GM12878 (cell line): ENCODE results near the gene MST1. TPM values are rescaled to one million over a fixed set of nuclear protein-coding genes. Genes with fewer than 3 reads are reported as not detected.

Source experiments
- ATAC-seq: fragments of 200-7000 bp; cut with Tn5 transposase; 3 replicates; pipeline ENCODE4 v1.9.1; 2020; ENCODE audit warnings: mild to moderate bottlenecking, moderate library complexity
- BruUV-seq: library from RNA; stranded (reverse); fragments of 400-500 nt; replicated peaks from 2 replicates; lab custom pipeline; 2021; lab: Mats Ljungman, UMichigan
- CTCF ChIA-PET: fragments of 300-600 bp; sonication (Branson Sonifier 250); formaldehyde crosslinking; extraction: SDS; loops from one replicate; lab custom pipeline; 2021; ENCODE audit warnings: inconsistent platforms; lab: Yijun Ruan, JAX
- POLR2A ChIA-PET: fragments of 350-600 bp; formaldehyde crosslinking; extraction: SDS; loops from one replicate; lab custom pipeline; 2021; ENCODE audit warnings: inconsistent platforms; lab: Charles Lee
- RAD21 ChIA-PET: fragments of 300-600 bp; sonication (Branson Sonifier 250); formaldehyde crosslinking; loops from one replicate; lab custom pipeline; 2023; ENCODE audit warnings: antibody characterized with exemption; ENCODE audit not compliant: unreplicated experiment; lab: Charles Lee
- SMC1A ChIA-PET: fragments of 300-600 bp; sonication (Branson Sonifier 250); formaldehyde crosslinking; loops from one replicate; lab custom pipeline; 2023; ENCODE audit not compliant: unreplicated experiment, uncharacterized antibody; lab: Charles Lee
- DNase-seq: peaks from one replicate; pipeline ENCODE4 v3.0.0-alpha.2; 2011; ENCODE audit warnings: low read depth, low spot score
- FAIRE-seq: peaks from 3 replicates; lab custom pipeline; 2011; peaks lifted over from hg19 to GRCh38; lab: Jason Lieb, UNC
- H2AFZ ChIP-seq: 2 replicates; pipeline ENCODE4 v1.6.0; 2011; ENCODE audit warnings: low read depth, low read length, control low read depth; ENCODE audit not compliant: control insufficient read depth
- H3K27ac ChIP-seq: 2 replicates; pipeline ENCODE4 v1.5.1; 2011; ENCODE audit warnings: control low read depth; ENCODE audit not compliant: control insufficient read depth, insufficient read depth
- H3K27me3 ChIP-seq, 2 experiments: replicated peaks in 1 of 2; 2 replicates each; pipeline versions ENCODE4 v1.6.0 to v1.6.1; 2011; ENCODE audit warnings: low read length in 1 of 2; ENCODE audit not compliant: control insufficient read depth in 2 of 2, insufficient read depth in 2 of 2
- H3K36me3 ChIP-seq, 2 experiments: 2 replicates each; pipeline ENCODE4 v1.5.1; 2011; ENCODE audit warnings: low read length in 1 of 2; ENCODE audit not compliant: control insufficient read depth in 2 of 2, insufficient read depth in 2 of 2
- H3K4me1 ChIP-seq: 2 replicates; pipeline ENCODE4 v1.6.1; 2011; ENCODE audit warnings: mild to moderate bottlenecking, low read length, moderate library complexity, mixed read lengths; ENCODE audit not compliant: control insufficient read depth, insufficient read depth
- H3K4me2 ChIP-seq: 2 replicates; pipeline ENCODE4 v1.6.0; 2011; ENCODE audit warnings: control low read depth; ENCODE audit not compliant: control insufficient read depth, insufficient read depth
- H3K4me3 ChIP-seq: fragments of 200-600 bp; sonication (generic); 2 replicates; pipeline ENCODE4 v1.5.1; 2016
- H3K79me2 ChIP-seq: 2 replicates; pipeline ENCODE4 v1.6.0; 2011; ENCODE audit warnings: low read length; ENCODE audit not compliant: control insufficient read depth, insufficient read depth
- H3K9ac ChIP-seq: 2 replicates; pipeline ENCODE4 v1.8.0; 2011; ENCODE audit warnings: low read length, control low read depth, mixed read lengths; ENCODE audit not compliant: control insufficient read depth, insufficient read depth
- H3K9me3 ChIP-seq: replicated peaks from 3 replicates; pipeline ENCODE4 v1.5.1; 2011; ENCODE audit warnings: mild to moderate bottlenecking, low read length; ENCODE audit not compliant: control insufficient read depth, insufficient read depth
- H4K20me1 ChIP-seq: 2 replicates; pipeline ENCODE4 v1.6.0; 2011; ENCODE audit not compliant: control insufficient read depth, insufficient read depth
- EP300 ChIP-seq, 2 experiments: fragments of 150-350 bp in 1 of 2; IDR thresholded peaks; 2 replicates each; pipeline ENCODE4 v1.6.1; 2011 to 2012; ENCODE audit warnings: low read depth in 2 of 2, low read length in 2 of 2, borderline replicate concordance in 1 of 2, improper control_type of control experiment in 1 of 2, inconsistent platforms in 1 of 2; ENCODE audit not compliant: control insufficient read depth in 1 of 2
- KAT2A ChIP-seq: conservative IDR thresholded peaks from 2 replicates; pipeline ENCODE4 v1.6.1; 2011; ENCODE audit warnings: low read depth, low read length; ENCODE audit not compliant: control insufficient read depth
- MYB ChIP-seq: fragments of 150-350 bp; IDR thresholded peaks from 2 replicates; pipeline ENCODE4 v1.6.1; 2014; ENCODE audit warnings: mild to moderate bottlenecking, low read depth, low read length, borderline replicate concordance
- MYC ChIP-seq: IDR thresholded peaks from 2 replicates; pipeline ENCODE4 v1.6.1; 2011; ENCODE audit warnings: mild to moderate bottlenecking, low read length, moderate library complexity, inconsistent platforms; ENCODE audit not compliant: insufficient read depth, insufficient replicate concordance, insufficient read length, severe bottlenecking
- NBN ChIP-seq: fragments of 450-650 bp; IDR thresholded peaks from 2 replicates; pipeline ENCODE4 v1.6.1; 2016
- PAX8 ChIP-seq: fragments of 450-650 bp; IDR thresholded peaks from 2 replicates; pipeline ENCODE4 v1.6.1; 2017; ENCODE audit warnings: mild to moderate bottlenecking, moderate library complexity
- POLR2AphosphoS5 ChIP-seq: IDR thresholded peaks from 2 replicates; pipeline ENCODE4 v1.6.1; 2011; ENCODE audit warnings: mild to moderate bottlenecking, low read length, inconsistent platforms
- RELA ChIP-seq: fragments of 450-650 bp; IDR thresholded peaks from 2 replicates; pipeline ENCODE4 v1.8.0; 2014; ENCODE audit warnings: borderline replicate concordance; ENCODE audit not compliant: partially characterized antibody
- SRF ChIP-seq, 2 experiments: IDR thresholded peaks; 2 replicates each; pipeline ENCODE4 v1.6.1; 2011; ENCODE audit warnings: low read depth in 2 of 2, low read length in 2 of 2, mild to moderate bottlenecking in 1 of 2, moderate library complexity in 1 of 2
- TARDBP ChIP-seq: IDR thresholded peaks from 2 replicates; pipeline ENCODE4 v1.6.1; 2016; ENCODE audit warnings: borderline replicate concordance
- YY1 ChIP-seq: IDR thresholded peaks from 2 replicates; pipeline ENCODE4 v1.6.1; 2011; ENCODE audit warnings: low read depth, mild to moderate bottlenecking, low read length
- WGBS: methylation state at CpG from one replicate; pipeline ENCODE4 v1.1.6; 2016; ENCODE audit warnings: low lambda C conversion rate; ENCODE audit not compliant: insufficient replicate concordance, insufficient coverage; ENCODE audit errors: missing lambda C conversion rate; 5-methylcytosine and 5-hydroxymethylcytosine counted together
- in situ Hi-C: fragments of 300-500 bp; cut with MboI; formaldehyde crosslinking; loops from 9 replicates; pipeline ENCODE4 v1.14.3; 2018; ENCODE audit warnings: mixed read lengths
- intact Hi-C: fragments of 100-400 bp; cut with micrococcal nuclease; formaldehyde crosslinking; loops from one replicate; pipeline ENCODE4 v1.14.2; 2022; ENCODE audit not compliant: unreplicated experiment
- polyA plus RNA-seq, 11 experiments: library from polyadenylated mRNA; depleted of rRNA in 4 of 11; unstranded in 6 of 11; stranded (reverse) in 5 of 11; fragments of >200 nt; fragmentation: Nextera tagmentation in 4 of 11; fragmentation: Illumina TruSeq in 1 of 11; extraction: Ambion mirVana in 4 of 11; extraction: Trizol in 1 of 11; gene quantifications; 1 replicate in 1 of 11; 2 replicates in 10 of 11; pipeline versions ENCODE4 v1.2.1 to v1.2.3, GENCODE V29; 2011 to 2016; ENCODE audit warnings: inconsistent platforms in 2 of 11, missing spikeins in 2 of 11, low read depth in 1 of 11
- total RNA-seq, 4 experiments: library from RNA; depleted of rRNA in 3 of 4; stranded (reverse); fragments of >200 nt in 3 of 4; fragmentation: Illumina TruSeq in 1 of 4; extraction: Trizol in 1 of 4; gene quantifications; 2 replicates each; pipeline versions ENCODE4 v1.2.1 to v1.2.3, GENCODE V29; 2013 to 2021
- TF ChIP-seq, protein P1 (sequence below): IDR thresholded peaks from 2 replicates; pipeline ENCODE4 v1.6.1; 2012; ENCODE audit warnings: mild to moderate bottlenecking, low read depth, low read length
- TF ChIP-seq, protein P2 (sequence below): IDR thresholded peaks from 2 replicates; pipeline ENCODE4 v1.6.1; 2012; ENCODE audit warnings: low read length, inconsistent platforms
- TF ChIP-seq, protein P3 (sequence below): fragments of 450-650 bp; IDR thresholded peaks from 2 replicates; pipeline ENCODE4 v1.6.1; 2017; ENCODE audit warnings: borderline replicate concordance

Gene MST1
- total and polyA plus RNA-seq, 10 of the 15 experiments (the other 5 are each of a cell fraction or from before 2014, with no cell fraction given) = 1.2 to 25.5 (median 4.1) TPM

DNA sequence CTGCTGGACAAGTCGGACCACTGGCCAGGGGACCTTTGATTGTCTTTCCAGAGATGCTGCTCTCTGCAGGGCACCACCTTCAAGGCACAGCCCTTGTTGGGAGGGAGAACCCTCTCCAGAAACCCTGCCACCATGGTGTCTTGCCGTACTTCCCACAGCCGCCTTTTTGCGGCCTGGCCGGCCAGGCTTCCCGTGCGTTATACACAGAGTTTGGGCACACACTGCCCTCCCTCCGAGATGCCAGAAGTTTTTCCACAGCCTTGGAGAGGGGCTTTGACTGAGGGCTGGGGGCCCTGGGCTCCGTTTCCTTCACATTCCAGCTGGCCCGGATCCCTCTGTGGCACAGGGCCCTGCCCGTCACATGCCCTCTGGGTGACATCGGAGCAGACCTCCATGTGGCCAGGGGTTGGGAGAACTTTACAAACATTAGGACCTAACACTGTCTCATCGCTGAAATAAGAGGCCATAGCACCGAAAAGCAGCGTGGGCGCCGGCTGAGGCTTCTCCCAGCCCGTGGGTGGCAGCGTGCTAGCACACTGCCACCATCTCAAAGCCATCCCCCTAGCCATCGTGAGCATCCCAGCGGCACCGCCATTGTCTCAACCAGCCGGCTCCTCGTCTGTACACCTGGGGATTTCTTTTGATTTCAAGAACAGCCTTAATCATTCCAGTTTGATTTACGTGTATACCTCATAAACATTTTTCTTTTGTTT is 21.4 kb downstream of the MST1 start:
- ChIA-PET SMC1A (no interaction called here), RAD21 (no interaction called here), POLR2A (no interaction called here), CTCF (interaction anchor here (1.0 kb wide), 1 partner anchor 128 kb away, joined by 3 read pairs; no protein-coding TSS in a partner anchor)
- intact Hi-C loops = no loop called here
- Histone ChIP-seq H3K79me2 (no peaks in the 10 kb centered on the region), H3K4me3 (no peak overlapping the region), H3K27me3 (no peaks in the 10 kb centered on the region), H3K36me3 (no peaks in the 10 kb centered on the region), H3K4me1 (no peaks in the 10 kb centered on the region), H3K4me2 (no peak overlapping the region), H4K20me1 (no peaks in the 10 kb centered on the region), H3K27ac (no peak overlapping the region), H3K9ac (no peak overlapping the region), H2AFZ (no peak overlapping the region), H3K9me3 (no peaks in the 10 kb centered on the region)
- BruUV-seq = no TSS peak
- no peak for ATAC-seq
- no peak for FAIRE-seq
- WGBS = 68% methylated on average over 25 of the region's 25 CpGs
- DNase-seq = no peak
- in situ Hi-C loops = no loop called here
- TF ChIP-seq MYC (no peak), EP300 (IDR thresholded peaks at IDR 0.05; ENCODE audit: borderline replicate concordance in 1 of 2, control insufficient read depth in 1 of 2, low read depth in 2 of 2, low read length in 2 of 2) (no peak), TARDBP (no peak), NBN (no peak), POLR2AphosphoS5 (no peak), MYB (no peak), SRF (IDR thresholded peaks at IDR 0.05; ENCODE audit: low read depth in 2 of 2, low read length in 2 of 2) (no peak), RELA (no peak), YY1 (no peak), KAT2A (no peak), PAX8 (no peak)
- TF ChIP-seq, protein P1, sequence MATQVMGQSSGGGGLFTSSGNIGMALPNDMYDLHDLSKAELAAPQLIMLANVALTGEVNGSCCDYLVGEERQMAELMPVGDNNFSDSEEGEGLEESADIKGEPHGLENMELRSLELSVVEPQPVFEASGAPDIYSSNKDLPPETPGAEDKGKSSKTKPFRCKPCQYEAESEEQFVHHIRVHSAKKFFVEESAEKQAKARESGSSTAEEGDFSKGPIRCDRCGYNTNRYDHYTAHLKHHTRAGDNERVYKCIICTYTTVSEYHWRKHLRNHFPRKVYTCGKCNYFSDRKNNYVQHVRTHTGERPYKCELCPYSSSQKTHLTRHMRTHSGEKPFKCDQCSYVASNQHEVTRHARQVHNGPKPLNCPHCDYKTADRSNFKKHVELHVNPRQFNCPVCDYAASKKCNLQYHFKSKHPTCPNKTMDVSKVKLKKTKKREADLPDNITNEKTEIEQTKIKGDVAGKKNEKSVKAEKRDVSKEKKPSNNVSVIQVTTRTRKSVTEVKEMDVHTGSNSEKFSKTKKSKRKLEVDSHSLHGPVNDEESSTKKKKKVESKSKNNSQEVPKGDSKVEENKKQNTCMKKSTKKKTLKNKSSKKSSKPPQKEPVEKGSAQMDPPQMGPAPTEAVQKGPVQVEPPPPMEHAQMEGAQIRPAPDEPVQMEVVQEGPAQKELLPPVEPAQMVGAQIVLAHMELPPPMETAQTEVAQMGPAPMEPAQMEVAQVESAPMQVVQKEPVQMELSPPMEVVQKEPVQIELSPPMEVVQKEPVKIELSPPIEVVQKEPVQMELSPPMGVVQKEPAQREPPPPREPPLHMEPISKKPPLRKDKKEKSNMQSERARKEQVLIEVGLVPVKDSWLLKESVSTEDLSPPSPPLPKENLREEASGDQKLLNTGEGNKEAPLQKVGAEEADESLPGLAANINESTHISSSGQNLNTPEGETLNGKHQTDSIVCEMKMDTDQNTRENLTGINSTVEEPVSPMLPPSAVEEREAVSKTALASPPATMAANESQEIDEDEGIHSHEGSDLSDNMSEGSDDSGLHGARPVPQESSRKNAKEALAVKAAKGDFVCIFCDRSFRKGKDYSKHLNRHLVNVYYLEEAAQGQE = no peak
- TF ChIP-seq, protein P2, sequence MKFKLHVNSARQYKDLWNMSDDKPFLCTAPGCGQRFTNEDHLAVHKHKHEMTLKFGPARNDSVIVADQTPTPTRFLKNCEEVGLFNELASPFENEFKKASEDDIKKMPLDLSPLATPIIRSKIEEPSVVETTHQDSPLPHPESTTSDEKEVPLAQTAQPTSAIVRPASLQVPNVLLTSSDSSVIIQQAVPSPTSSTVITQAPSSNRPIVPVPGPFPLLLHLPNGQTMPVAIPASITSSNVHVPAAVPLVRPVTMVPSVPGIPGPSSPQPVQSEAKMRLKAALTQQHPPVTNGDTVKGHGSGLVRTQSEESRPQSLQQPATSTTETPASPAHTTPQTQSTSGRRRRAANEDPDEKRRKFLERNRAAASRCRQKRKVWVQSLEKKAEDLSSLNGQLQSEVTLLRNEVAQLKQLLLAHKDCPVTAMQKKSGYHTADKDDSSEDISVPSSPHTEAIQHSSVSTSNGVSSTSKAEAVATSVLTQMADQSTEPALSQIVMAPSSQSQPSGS = no peak
- TF ChIP-seq, protein P3, sequence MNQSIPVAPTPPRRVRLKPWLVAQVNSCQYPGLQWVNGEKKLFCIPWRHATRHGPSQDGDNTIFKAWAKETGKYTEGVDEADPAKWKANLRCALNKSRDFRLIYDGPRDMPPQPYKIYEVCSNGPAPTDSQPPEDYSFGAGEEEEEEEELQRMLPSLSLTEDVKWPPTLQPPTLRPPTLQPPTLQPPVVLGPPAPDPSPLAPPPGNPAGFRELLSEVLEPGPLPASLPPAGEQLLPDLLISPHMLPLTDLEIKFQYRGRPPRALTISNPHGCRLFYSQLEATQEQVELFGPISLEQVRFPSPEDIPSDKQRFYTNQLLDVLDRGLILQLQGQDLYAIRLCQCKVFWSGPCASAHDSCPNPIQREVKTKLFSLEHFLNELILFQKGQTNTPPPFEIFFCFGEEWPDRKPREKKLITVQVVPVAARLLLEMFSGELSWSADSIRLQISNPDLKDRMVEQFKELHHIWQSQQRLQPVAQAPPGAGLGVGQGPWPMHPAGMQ = no peak
